Measurements from ENCODE around the gene PCCA.

DNA sequence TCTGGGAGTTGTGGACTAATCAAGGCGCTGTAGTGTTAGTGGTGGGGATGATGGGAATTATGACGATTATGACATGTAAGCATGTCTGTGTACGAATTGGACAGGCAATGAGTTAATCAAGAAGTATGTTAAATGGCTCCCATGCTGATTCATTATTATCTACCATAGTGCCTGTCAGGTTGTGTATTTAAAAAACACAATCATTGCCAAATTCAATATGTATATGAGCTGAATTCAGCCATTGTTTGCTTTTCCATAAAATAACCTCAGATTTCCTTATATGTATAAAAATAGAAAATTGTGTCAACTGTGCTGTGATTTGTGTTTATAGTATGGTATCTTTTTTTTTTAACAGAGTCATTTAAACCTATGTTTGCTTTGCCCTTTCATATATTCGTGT, 37.1 kb downstream of the PCCA start:
- TF ChIP-seq, protein P1, sequence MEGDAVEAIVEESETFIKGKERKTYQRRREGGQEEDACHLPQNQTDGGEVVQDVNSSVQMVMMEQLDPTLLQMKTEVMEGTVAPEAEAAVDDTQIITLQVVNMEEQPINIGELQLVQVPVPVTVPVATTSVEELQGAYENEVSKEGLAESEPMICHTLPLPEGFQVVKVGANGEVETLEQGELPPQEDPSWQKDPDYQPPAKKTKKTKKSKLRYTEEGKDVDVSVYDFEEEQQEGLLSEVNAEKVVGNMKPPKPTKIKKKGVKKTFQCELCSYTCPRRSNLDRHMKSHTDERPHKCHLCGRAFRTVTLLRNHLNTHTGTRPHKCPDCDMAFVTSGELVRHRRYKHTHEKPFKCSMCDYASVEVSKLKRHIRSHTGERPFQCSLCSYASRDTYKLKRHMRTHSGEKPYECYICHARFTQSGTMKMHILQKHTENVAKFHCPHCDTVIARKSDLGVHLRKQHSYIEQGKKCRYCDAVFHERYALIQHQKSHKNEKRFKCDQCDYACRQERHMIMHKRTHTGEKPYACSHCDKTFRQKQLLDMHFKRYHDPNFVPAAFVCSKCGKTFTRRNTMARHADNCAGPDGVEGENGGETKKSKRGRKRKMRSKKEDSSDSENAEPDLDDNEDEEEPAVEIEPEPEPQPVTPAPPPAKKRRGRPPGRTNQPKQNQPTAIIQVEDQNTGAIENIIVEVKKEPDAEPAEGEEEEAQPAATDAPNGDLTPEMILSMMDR (conservative IDR thresholded peaks at IDR 0.05 in 1 of 2, IDR thresholded peaks at IDR 0.05 in 1 of 2; ENCODE audit: low read depth in 1 of 2, low read length in 2 of 2) = no peak
- TF ChIP-seq EZH2 (IDR thresholded peaks at IDR 0.05; ENCODE audit: low read length, missing control alignments) = no peak
